GM19238 (cell line): ENCODE results near the gene CHRM4.
A peak's percentile ranks its signal among the peaks of the same experiment; 100 is the strongest.

ENCODE experiments used
- DNase-seq: peaks from one replicate; pipeline ENCODE4 v3.0.0; 2011; ENCODE audit warnings: low spot score; ENCODE audit not compliant: insufficient read length

CHRM4 gene

DNA sequence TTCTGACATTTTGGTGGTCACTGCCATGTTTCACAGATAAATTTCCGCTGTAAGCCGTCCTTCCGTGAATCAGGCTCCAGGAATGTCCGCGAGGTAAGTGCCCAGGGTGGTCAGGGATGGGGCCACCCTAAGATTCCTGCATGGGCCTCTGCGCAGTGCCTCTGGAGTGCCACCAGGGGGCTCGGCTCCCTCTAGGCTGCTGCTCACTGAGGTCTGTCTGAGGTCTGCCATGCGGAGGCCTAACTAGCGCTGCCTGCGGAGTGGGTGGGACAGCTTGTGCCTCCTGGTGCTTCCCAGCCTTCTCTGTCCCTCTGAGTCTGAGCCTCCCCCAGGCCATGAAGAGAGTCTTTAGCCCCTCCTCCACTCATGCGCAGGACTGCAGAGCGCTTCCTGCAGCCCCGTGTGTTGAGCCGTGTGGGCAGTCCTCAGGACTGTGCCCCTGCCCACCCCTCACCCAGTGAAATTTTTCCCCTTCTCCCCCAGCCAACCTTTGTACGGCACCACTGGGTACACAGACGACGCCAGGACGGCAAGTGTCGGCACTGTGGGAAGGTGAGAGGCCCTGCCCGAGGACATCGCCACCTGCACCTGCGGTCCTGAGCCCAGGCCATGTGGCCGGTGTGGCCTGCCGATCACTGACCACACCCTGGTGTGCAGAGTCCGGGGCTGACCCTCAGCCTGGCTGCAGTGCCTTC, 22.0 kb downstream of the CHRM4 start:
- DNase-seq: no peak

DNA sequence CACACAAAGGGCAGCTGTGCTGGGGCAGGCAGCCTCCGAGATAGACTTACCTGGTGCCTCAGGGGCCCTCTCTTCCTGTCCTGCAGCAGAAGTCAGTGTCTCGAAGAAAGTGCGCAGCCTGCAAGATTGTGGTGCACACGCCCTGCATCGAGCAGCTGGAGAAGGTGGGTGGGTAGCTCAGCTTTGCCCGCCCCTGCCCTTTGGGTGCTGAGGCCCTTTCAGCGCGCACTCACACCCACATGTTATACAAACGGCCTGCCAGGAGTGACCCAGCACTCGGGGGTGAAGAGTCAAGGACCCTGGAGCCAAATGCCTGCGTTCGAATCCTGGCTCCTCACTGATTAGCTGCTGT, 23.7 kb downstream of the CHRM4 start:
- DNase-seq: no peak

DNA sequence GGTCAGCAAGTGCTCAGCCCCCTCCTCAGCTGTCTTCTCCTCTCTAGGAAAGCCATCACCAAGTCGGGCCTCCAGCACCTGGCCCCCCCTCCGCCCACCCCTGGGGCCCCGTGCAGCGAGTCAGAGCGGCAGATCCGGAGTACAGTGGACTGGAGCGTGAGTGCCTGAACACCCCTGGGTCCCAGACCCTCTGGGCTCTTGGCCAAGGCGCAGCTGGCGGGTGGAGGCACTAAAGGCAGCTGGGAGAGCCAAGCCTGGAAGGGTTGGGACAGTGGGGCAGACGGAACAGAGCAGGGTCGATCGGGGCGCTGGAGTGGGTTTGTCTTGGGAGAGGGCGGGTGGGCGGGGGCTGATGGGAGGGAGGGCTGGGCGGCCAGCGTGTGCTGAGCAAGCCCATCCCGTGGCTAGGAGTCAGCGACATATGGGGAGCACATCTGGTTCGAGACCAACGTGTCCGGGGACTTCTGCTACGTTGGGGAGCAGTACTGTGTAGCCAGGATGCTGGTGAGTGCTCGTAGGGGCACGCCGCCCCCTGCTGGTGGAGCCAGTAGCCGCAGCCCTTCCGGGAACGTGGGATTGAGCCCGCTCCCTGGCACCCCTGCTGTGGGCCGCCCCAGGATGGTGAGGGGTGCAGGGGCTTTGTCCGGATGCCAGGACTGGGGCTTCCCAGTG, 24.2 kb downstream of the CHRM4 start:
- no peak for DNase-seq

DNA sequence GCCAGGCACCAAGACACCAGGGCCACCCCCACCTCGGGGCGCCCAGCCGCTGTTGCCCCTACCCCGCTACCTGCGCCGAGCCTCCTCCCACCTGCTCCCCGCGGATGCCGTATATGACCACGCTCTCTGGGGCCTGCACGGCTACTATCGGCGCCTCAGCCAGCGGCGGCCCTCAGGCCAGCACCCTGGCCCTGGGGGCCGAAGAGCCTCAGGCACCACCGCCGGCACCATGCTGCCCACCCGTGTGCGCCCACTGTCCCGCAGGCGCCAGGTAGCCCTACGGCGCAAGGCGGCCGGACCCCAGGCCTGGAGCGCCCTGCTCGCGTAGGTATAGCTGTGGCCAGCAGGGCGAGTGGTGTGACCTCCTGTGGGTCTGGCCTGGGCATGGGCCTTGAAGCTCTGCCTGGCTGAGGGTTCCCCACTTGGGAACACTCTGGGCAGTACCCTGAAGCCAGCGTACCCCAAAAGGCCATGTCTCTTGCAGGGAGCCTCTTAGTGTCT, 24.9 kb downstream of the CHRM4 start:
- no peak for DNase-seq

DNA sequence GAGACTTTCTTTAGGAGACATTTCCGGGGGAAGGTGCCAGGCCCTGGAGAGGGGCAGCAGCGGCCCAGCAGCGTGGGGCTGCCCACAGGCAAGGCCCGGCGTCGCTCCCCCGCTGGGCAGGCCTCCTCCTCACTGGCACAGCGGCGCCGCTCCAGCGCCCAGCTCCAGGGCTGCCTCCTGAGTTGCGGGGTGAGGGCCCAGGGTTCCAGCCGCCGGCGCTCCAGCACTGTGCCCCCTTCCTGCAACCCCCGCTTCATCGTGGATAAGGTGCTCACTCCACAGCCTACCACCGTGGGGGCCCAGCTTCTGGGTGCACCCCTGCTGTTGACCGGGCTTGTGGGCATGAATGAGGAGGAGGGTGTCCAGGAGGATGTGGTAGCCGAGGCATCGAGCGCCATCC, 25.3 kb downstream of the CHRM4 start:
- DNase-seq: no peak

DNA sequence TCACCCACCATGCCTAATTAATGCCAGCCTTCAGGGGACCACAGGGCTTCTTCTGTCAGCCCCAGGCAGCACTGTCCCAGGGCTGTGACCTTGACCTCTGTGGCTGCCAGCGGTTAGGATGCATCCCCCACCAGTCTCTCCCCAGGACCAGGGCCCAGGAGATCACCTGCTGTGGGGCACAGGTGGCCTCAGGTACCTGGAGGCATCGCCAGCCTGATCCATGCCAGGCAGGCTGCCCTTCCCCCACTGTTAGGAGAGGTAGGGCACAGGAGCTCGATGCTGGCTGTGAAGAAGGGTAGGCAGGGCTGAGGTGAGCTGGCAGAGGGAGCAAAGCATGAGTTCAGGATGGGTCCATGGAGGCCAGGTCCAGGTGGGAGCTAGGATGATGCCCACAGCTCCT, 26.8 kb downstream of the CHRM4 start:
- no peak for DNase-seq

DNA sequence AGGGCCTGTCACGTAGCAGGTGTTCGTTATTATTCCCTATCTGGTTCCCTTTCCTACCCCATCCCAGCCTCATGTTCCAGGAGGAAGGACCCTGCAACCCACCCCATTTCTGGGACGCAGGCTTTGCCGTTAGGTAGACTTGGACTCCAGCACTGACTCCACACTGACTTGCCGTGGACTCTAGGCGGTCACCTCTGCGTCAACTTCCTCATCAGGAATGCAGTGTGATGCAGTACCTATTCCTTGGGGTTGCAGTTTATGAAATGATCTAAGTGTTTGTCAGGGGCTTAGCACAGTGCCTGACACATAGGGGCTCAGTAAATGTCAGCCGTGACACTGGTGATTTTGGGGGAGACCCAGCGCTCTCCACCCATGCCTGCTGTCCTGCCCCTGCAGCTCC, 27.5 kb downstream of the CHRM4 start:
- no peak for DNase-seq

DNA sequence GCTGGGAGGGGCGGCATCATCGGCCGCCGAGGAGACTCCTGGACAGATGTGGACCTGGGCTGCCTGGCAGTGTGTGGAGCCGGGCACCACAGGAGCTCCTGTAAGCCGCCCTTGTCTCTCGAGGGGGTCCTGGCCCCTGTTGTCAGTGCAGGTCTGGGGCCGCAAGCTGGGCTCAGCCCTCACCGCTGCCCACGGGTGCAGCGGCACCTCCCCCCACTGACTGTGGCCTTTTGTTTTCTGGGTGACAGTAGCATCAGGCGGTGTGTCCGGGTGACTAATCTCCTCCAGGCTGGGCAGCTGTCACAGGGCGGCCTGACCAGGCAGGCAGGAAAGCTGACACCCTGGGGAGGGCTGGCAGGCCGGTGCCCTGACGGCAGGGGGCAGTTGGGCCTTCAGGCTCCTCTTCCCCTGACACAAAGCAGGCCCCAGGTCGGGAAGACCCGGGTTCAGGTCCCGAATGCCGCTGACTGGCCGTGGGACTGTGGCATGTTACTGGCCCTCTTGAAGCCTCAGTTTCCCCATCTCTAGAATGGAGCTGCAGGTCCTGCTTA, 28.0 kb downstream of the CHRM4 start:
- no peak for DNase-seq

DNA sequence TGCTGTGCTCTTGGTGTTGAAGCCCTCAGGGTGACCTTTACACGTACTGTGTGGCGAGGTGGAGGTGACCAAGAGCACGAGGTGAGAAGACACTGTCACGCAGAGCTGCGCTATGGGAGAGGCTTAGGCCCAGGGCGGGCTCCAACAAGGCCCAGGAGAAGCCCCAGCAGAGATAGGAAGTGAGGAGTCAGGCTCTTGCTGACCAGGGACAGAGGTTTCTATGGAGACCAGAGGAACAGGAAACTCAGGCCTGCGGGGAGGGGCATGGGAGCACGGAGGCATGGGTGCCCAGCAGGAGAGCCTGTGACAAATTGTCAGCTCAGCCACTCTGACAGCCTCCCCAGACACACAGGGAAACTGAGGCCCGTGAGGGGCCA, 28.6 kb downstream of the CHRM4 start:
- no peak for DNase-seq

DNA sequence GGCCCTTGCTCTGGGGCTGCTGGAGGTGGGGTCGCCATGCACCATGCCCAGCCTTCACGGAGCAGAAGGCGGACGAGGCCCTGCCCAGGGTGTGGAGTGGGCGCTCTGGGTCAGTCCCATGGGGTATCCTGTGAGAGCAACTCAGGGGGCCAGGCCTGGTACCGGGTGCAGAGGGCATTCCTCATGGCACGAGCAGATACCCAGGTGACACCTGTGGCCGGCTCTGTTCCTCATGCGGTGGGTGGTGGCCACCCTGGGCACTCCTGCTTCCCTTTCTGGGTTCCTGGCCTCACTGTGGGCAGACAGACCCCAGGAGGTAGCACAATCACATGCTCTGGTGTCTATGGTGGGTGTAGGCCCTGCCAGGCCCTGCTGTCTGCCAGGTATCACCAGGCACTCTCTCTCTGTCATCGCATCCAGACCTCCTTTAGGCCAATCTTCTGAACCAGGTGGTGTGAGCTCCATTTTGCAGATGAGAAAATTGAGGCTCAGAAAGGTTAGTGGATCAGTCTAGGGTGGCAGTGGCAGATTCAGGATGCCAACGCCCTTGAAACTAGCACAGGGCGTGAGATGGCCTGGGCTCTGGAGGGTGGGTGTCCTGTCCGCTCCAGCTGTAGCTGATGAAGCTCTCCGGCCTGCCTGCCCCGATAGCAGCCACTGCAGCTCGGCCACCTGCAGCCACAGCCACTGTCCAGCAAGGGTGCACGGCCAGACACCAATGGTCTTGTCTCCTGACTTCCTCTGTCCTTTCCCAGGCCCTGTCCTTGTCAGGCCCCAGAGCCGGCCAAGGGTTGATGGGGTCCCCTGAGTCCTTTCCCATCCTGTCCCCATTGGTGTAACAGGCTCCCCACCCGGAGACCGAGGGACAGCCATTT, 29.2 kb downstream of the CHRM4 start:
- no peak for DNase-seq

DNA sequence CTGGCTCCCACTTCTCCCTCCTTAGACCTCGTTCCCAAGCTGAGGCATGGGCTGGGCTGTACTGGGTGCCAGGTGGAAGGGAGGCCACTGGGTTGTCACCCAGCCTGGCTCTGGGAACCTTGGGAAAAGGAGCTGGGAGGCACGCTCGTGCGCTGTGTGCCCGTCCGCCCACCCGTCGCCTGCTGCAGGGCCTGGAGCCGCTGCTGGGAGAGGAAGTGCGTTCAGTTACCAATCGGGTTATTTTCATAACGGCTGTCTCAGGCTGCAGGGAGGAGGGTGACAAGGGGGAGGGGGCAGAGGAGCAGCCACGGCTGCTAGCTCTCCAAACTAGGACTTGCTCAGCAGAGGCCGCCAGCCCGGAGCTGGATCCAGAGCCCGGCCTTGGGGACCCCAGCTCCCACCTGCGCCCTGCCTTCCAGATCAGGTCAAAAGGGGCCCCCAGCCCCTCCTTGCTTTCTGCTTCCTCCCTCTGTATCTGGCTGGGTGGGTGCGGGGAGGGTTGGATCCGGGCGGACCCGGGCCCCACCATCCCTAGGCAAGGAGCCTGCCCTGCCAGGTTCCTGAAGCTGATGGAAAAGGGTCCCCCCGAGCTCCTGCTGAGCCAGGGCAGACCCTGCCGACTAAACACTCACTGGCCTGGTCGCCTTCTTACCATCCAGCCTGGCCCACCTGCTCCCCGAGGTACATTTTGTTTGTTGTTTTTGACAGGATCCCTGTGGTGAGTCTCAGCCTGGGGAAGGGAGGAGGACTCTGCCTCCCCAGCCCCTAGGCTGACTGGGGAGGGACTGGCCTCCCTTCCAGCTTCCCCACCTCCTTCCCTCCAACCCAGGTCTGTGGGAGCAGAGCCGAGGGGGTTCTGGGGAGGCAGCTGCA, 30.1 kb downstream of the CHRM4 start:
- peak; percentile 98 for DNase-seq

DNA sequence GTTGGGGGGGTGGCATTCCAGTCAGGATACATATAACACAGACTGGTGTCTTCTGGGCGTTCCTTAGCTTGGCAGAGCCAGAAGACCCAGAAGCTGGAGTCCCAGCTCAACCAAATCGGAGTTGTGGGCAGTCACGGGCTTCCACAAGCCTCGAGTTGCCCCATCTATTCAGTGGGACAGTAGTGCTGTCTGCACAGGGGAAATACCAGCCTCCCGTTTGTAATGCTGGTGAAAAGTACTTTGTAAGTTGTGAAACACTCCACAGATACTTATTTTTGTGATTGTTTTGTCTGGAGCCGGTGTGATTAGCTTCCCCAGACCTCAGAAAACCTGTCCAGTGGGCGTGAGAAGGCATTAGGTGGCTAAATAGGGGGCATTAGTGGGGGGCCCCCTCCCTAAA, 30.7 kb downstream of the CHRM4 start:
- DNase-seq: no peak

DNA sequence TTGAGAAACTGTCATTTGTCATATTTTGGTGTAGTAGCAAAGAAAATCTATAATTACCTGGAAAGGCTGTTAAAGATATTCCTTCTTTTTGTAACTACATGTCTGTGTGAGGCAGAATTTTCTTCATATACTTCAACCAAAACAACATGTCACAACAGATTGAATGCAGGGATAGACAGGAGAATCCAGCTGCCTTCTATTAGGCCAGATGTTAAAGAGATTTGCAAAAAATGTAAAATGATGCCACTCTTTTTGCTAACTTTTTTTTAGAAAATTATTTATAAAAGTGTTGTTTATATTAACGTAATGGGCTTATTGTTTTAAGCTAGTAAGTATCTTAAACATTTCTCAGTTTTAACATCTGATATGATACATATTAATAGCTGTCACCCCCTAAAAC, 31.6 kb downstream of the CHRM4 start:
- DNase-seq: no peak

DNA sequence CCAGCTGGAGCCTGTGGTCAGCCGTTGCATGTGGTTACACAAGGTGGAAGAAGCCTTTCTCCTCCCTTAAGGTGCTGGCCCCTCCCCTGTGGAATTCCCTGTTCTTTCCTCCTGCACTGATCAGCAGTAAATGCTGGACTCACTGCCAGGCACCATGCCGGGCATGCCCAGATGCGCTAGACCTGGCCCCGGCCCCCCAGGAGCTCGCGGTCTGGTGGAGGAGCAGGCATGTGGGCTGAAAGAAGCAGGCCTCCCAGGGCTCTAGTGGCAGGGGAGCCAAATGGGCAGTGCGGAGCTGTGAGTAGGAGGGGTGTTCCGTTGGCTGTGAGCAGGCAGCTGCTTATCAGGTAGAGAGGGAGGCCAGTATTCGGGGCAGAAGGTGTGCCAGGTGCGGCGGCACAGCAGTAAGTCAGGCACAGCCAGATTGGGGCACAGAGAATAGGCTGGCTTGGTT, 34.1 kb downstream of the CHRM4 start:
- no peak for DNase-seq

DNA sequence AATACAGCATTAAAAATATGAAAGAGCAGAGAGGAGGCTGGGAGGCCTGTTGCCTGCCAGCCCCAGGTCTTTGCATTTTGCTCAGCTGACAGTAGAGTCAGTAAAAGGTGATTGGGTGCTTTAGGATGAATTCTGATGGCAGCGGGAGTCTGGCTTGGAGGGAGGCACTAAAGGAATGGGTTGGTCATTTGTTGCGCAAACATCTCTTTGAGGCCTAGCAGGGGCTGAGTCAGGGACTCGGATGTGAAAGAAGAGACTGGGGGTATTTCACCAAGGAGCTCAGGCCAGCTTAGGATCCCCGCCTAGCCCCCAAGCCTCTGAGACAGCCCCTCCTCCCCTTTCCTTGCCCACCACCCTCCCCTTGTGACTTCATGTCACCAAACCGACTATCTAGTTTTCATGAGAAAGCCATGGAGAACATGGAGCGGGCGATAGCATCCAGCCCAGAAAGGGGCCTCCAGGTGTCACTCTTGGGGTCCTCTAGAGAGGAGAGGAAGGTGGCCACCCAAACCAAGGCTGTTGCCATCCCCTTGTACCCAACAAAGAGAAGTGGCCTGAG, 34.6 kb downstream of the CHRM4 start:
- DNase-seq: no peak

DNA sequence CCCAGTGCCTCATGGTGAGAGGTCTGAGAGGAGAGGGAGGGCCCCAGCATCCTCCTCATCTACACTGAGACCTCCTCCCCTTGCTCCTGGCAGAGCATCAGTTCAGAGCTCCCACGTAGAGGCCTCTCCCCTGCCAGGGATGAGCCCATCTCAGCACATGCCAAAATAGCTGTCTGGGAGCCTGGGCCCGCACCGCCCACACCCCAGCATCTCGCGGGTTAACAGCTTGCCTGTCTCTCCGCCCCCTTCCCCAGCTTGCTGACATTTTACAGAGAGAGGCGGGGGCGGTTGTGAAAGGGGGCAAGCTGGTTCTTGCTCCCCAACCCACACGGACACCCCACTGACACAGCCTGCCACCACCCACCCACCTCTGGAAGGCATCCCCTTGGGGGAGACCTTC, 37.9 kb downstream of the CHRM4 start:
- no peak for DNase-seq

DNA sequence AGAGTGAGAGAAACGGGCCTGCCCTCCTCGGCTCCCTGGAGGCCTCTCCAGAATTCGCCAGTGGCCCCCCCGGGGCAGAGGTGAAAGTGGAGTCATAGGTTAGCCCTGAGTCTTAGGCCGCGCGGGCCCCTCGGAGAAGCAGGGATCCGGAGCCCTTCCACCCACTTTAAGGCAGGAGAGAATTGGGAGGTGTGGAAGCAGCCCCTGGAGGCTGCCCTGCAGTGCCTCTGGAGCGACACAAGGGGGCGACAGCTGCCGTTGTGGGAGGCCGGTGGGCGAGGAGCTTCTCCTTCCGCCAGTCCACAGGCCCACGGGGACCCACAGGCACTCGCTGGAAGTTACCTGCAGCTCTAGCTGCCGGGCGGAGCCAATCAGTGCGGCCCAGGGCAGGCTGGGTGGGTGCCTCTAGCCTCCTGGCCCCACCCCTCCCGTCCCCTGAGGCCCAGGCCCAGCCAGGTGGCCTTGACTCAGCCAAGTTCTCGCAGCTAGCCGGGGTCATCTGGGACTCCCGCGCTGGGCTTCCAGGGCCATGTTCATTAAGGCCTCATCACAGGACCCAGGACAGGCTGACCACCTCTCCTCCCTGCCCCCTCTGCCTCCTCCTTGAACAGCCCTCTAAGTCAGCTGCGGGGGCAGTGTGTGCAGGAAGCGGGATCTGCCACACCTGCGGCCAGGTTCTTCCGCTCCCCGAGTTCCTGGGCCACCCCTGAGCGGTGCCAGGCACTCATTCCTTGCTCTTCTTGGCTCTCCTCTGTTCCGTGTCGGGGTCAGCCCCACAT, 39.3 kb downstream of the CHRM4 start:
- DNase-seq: no peak

DNA sequence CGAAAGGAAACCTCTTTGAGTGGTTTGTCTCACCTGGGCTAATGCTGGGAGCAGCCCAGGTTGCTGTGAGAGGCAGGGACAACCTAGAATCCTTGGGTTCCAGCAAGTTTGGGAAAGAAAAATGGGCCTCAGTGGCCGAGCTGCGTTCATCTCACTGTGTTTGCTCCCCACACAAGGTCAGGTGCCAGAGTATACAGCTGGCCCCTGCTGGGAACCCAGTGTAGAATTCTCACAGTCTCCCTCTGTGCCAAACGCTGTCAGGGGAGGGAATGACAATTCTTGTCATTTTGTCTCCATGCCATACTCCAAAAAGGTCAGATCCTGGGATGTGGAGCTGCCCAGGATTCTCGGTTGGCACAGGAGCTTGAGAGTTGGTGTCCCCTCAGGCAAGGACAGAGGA, 40.0 kb downstream of the CHRM4 start:
- no peak for DNase-seq

DNA sequence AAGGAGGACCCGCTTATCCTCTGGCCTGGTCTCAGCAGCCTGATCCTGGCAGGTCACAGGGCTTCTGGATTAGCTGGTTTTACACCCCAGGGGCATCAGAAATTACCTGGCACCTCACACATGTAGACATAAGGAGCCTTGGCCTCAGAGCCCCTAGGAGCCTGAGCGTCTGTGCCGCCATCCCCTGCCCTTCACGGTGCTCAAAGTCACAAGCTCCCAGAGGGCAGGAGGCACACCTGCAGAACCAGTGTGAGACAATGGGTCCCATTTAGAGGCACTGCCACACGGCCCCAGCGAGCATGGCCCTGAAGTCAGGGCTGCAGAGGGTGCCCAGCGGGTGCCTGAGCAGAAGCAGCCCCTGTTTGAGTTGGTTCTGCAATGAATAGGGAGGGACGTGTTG, 40.4 kb downstream of the CHRM4 start:
- DNase-seq: no peak

DNA sequence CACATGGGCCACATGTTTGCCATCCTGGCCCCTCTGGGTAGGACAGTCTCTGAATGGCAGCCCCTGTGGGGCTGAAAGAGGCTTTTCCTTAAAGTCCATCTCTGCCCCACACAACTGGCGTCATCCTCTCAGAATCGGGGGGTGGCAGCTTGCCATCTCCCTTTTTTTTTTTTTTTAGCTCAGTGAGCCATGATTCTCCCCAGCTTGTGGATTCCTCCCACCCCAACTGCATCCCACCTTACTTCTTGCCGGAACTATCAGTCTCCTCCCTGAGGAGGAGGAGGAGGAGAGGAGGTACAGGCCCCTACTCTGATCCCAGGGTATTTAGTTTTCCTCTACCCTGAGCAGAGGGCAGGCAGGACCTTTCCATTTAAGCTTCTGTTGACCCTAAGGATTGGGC, 40.9 kb downstream of the CHRM4 start:
- DNase-seq: no peak
